ENCODE measurements around the gene ADTRP. TPM values are rescaled to one million over a fixed set of nuclear protein-coding genes. Genes with fewer than 3 reads are reported as not detected.

Gene ADTRP
- total RNA-seq, 4 donors from 2014 or later = 0.38 to 0.68 (median 0.55) TPM

DNA sequence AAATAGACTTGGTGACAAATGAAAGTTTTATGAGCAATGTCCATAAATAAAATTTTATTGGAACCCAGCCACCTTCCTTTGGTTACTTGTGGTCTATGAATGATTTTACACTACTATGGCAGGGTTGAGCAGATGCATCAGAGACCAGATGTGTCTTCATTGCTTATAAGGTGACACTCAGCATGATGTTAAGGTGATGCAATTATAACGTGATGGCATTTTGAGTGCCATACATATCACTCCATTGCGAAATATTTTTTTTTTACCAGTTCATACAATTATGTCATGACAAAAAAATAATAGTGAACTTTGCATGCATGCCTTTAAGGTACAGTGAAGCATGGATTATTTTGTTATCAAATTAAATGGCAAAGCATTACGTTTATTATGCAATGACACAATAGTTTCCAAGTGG, 96.0 kb downstream of the ADTRP start:
- TF ChIP-seq, protein P1, sequence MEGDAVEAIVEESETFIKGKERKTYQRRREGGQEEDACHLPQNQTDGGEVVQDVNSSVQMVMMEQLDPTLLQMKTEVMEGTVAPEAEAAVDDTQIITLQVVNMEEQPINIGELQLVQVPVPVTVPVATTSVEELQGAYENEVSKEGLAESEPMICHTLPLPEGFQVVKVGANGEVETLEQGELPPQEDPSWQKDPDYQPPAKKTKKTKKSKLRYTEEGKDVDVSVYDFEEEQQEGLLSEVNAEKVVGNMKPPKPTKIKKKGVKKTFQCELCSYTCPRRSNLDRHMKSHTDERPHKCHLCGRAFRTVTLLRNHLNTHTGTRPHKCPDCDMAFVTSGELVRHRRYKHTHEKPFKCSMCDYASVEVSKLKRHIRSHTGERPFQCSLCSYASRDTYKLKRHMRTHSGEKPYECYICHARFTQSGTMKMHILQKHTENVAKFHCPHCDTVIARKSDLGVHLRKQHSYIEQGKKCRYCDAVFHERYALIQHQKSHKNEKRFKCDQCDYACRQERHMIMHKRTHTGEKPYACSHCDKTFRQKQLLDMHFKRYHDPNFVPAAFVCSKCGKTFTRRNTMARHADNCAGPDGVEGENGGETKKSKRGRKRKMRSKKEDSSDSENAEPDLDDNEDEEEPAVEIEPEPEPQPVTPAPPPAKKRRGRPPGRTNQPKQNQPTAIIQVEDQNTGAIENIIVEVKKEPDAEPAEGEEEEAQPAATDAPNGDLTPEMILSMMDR (IDR thresholded peaks at IDR 0.05; ENCODE audit: low read depth) = no peak

DNA sequence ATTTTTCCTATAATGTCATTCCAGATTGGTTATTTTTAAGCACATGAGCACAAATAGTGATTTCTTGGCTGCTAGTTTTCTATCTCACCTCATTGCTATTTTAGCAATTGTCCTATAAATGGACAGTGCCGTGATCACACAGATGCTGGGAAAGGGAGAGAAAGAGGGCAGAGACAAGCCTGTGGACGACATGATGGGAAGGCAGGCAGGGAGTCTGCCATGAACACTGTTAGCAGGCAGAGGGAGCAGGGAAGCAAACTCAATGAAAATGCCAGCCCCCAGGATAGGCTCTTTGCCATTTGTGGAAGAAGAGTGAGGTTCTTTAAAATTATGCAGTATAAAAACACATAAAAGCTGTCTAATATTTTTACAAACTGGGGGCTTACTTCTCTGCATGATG, 96.8 kb downstream of the ADTRP start:
- TF ChIP-seq, protein P1 (IDR thresholded peaks at IDR 0.05; ENCODE audit: low read depth) = no peak

DNA sequence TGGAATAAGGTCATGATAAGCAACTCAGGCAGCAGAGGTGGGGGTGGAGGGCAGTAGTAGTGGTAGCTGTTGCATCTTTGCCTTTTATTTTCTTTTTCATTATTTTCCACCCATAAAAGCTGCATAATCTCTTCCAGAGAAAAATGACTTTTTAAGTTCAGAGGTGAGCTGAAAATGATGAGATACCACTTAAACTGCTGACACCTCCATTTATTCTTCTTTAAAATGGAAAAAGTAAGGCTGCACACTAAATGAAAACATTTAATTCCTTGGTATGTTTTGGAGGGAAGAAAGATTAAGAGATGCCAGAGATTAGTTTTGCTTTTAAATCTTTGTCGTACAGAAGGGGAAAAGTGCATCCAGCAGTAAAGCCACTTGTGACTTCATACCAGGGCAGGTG, 97.2 kb downstream of the ADTRP start:
- TF ChIP-seq, protein P1 (IDR thresholded peaks at IDR 0.05; ENCODE audit: low read depth) = no peak

DNA sequence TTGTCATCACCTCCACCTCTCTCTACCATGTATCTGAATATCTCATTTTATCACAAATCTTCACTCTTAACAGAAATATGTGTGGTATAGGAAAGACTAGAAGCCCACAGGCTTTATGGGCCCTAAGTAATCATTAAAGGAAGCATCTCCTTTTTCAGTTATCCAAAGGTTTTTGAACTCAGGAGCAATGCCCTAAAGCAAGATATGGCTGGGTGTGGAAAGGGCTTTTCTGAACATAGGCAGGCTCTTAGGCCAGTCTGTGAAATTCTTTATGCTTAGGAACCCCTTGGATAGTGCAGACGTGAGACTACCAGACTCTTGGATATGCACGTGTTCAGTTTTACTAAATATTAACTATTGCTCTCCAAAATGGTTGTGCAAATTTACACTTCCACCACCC, 99.5 kb downstream of the ADTRP start:
- TF ChIP-seq, protein P1 (IDR thresholded peaks at IDR 0.05; ENCODE audit: low read depth) = no peak

DNA sequence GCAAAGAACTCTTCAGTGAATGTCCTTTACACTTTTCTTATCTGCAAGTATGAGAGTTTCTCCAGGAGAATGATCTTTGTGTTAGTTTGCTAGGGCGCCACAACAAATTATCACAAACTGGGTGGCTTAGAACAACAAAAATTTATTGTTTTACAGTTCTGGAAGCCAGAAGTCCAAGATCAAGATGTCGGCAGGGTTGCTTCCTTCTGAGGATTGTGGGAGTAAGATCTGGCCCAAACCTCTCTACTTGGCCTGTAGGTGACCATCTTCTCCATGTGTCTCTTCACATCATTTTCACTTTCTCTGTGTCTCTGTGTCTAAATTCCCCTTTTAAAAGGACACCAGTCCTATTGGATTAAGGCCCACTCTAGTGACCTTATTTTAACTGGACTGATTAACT, 103.0 kb downstream of the ADTRP start:
- TF ChIP-seq, protein P1 (IDR thresholded peaks at IDR 0.05; ENCODE audit: low read depth) = no peak

DNA sequence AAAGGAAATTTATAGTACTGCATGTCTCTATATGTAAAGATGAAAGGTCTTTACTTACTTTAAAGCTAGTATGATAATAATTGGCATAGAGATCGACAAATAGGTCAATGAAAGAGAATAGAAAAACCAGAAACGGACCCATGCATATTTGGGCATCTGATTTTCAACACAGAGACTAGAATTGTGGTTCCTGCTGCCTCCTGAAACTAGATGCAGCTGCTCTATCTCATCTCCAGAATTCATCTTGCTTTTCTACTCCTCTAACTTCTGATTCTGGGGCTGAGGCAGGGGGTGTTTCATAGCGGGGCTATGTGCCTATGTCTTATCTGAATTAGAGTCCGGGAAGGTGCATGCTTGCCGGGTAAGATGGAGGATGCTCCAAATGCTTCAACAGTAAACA, 105.9 kb downstream of the ADTRP start:
- TF ChIP-seq, protein P1 (IDR thresholded peaks at IDR 0.05; ENCODE audit: low read depth) = no peak

DNA sequence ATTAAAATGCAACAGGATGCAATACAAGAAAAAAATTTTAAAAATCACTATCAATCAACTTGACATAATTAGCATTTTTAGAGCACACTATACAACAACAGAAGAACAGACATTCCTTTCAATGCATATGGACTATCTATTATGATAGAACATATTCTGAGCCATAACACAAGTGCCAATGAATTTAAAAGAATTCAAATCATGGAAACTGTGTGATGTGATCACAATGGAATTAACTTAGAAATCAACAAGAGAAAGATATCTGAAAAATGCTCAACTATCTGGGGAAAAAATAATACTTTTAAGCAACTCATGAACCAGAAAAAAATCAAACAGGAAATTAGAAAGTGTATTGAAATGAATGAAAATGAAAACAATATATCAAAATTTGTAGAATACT, 106.3 kb downstream of the ADTRP start:
- TF ChIP-seq, protein P1 (IDR thresholded peaks at IDR 0.05; ENCODE audit: low read depth) = no peak
